HPDE6-E6E7 (cell line): ENCODE data around the gene AUTS2.

ENCODE experiments used
- DNase-seq: peaks from one replicate; pipeline ENCODE4 v3.0.0; 2011; ENCODE audit warnings: missing footprints; ENCODE audit errors: extremely low spot score

Gene AUTS2

DNA sequence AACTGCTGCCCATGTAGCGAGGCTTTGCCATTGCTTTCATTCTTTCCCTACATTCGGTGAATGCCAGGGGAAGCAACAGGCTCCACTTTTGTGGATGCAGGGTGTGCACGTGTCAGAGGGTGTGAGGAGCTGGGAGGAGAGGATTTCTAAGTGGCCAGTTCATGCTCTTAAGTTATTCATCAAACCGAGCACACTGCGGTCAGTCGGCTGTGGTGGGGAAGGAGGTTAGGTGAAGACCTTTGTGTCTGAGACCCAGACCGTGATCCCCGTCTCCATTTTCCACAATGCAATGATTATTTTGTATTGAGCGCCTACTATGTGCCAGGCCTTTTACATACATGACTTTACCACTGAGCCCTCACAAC lies 1095.0 kb downstream of the AUTS2 start:
- no peak for DNase-seq

DNA sequence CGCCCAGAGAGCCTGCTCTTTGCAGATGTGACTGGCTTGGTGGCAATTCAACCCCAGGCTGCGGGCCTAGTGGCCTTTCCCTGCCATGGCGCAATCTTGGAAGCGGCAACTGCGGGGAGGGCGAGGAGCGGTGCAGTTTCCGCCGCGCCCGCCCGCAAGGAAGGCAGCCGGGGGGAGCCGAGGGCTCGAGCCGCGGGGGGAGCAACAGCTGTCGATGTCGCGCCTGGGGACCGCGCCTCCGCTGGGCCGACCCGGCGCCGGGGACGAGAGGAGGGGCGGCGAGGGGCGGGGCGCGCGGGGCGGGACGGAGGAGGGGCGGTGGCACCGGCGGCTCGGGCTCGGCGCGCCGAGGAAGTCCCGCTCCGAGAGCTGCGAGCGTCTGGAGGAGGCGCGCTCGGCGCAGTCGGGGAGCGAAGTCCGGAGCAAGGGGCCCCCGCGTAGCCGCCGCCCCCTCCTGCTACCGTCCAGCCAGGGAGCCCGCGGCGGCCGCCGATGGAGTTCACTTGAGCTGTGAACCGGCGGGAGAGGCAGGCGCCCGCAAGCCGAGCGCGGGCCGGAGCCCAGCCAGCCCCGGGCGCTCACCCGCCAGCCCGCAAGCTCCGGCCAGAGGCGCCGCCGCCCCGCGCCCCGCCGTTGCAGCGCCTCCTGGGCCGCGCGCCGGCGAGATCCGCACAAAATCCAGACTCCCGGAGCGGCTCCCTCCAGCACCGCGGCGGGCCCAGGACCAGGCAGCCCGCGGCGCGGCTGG lies 1095.6 kb downstream of the AUTS2 start:
- DNase-seq, result peak; percentile 38

DNA sequence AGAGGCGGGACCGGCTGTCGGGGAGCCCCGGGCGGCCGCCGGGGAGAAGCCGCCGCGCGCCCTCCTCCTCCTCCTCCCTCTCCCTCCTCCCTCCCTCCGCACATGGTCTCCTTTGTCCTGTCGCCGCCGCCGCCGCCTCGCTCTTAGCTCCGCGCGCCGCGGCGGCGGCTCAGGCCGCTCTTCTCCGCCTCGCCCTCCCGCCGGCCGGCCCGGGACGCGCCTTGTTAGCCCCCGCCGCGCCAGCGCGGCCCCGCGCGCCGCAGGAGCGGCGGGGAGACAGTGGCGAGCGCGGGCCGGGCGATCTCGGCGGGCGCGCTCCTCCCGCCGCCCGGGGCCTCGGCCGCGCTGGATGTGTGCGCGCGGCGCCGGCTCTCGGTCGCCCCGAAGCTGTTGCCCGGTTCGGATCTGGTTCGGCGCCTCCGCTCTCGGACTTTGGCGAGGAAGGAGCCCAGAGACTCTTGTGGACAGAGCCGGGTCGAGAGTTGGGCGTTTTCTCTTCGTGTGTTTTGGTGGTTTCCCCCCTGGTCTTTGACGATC lies 1096.2 kb downstream of the AUTS2 start:
- peak; percentile 25 for DNase-seq

DNA sequence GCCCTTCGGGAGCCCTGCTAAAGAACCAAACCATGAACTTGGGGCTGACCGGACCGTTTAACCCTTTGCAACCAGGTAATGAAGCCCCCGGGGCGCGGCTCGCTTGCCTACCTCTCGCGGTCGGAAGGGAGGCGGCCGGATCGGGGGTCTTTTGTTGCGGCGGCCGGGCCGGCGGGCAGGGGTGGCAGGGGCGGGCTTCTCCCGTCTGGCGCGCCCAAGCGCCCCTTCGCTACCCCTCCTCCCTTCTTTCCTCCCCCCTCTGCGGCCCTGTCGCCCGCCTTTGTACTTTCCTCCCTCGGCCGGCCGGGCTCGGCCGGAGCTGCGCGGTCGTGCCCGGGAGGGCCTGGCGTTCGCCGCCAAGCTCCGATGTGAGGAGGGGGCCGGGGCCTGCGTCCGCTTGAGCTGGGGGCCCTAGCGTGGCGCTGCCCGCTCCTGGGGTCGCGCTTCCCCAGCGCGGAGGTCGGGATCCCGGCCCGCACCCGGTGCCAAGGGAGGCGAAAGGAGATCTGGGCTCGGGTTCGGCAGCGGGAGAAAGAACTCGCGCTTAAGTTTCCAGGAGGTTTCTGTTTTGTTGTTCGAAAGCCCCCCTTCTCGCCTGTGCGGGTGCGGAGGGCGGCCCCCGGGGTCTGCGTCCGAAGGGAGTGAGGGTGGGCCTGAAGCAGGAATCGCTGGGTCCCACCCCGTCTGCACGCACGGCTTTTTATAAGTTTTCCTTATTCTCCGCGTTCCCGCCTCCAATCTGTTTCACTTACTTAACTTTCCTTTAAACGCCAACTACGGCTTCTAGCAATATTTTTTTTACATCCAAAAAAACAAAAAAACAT lies 1096.9 kb downstream of the AUTS2 start:
- DNase-seq, result no peak

DNA sequence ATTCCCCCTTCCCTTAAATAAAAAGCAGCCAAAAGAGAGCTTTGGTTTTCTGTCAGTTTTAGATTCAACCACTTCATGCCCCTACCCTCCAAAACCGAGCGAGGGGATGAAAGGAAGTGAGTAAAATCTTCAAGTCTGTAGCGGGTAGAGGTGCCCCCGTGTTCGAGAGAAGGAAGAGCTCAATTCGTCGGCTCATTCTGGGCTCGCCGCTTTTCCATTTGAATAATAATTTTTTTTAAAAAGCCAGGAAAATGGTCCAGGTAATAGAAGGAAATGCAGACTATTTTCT lies 1097.5 kb downstream of the AUTS2 start:
- no peak for DNase-seq

DNA sequence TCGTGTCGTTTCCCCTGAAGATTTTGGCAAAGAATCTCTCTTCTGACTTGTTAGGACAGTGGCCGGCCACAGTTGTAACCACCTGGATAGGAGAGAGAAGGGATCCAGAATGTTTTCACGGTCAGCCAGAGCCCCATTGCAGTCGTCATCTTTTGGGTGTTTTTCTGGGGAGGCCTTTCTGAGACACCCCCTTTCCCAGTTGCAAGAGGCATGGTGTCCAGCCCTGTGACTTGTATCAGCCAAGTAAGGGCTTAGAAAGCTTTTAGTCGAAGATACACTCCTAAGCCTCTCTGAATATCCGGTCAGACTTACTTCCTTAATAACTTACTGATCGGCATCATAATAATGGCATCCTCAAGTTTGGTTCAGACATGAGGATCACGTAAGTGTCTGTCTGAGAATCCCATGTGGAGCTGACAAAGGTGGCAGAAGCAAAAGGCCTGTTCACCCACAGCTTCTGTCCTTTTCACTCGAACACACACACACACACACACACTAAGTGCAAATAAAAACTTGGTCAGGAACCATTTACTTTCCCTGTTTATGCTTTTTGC lies 1098.0 kb downstream of the AUTS2 start:
- no peak for DNase-seq

DNA sequence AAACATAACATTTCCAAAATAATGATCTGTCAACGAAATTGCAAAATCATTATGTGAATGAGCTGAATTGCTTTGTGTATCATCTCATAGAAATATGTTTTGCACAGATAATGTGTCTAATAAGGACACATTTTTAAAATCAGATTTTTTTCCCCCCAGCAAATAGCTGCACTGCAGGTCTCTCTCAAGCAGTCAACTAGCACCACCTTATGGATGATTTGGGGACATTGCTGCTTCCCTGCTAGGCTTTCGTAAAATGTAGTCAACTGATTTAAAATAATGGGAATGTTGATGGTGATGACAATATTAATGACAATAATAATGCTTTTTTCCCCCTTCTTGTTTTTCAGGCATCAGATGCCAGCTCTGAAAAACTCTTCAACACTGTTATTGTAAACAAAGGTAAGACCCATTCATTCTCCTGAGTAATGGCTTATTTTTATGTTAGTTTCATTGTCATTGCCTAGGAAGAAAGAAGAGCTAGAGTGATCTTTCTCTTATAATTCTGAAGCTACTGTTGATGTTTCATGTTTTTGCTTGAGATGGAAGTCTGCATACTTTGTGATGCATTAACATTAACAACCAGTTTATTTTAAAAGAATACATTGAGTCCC lies 1100.1 kb downstream of the AUTS2 start:
- DNase-seq, result peak; percentile 49

DNA sequence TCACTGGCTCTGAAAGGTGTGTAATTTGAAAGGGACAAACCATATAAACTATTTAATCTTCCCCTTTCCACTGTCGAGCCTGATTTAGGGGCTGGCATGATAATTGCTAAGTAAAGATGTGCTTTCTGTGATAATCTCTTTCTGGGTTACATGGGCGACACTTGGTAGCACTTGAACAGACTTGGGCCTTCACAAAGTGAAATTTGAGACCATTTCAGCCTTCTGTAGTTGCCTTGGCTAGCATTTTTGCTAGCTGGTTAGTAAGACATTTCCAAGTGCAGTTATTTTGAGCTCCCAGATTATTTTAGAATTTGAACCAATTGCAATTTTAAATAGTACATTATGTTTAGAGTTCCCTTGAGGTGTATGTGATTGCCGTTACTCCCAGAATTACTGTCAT lies 1101.0 kb downstream of the AUTS2 start:
- DNase-seq, result no peak

DNA sequence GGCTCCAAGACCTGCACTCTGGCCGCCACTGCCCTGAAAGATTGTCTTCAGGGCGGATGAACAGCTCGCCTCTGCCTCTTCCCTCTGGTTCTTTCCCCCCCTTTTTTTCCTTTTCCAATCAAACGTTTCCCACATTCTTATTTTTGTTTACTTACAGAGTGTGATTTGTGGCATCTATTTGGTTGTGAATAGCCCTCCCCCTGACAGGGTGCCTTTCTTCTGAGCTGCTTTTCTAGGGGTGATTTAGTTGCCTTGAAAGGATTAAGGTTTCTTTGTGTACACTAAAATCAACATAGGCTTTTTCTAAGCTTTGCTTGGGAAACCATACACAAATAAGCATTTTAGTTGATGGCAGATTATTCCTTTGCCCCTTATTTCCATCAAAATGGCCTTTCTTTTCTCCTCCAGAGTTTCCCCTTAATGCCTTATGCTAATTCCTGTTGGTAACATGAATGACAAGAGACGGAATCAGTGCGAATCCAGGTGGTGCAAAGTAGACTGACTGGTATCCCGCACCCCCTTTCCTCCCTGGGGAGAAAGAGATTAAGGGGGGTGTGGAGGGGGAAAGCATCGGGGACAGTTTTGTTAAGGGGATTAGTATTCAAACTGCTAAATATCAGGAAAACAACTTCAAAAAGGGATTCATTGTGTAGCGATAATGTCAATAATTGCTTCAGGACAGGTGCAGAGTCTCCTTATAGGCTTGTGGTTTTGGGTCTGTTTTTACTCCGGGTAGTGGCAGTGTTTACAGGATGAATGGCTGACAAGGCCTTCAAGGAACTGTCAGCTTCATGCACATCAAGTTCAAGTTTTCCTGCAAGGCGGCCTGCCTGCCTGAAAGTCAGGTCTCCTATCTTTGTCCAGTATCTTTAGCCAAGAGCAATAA lies 1102.0 kb downstream of the AUTS2 start:
- DNase-seq, result no peak

DNA sequence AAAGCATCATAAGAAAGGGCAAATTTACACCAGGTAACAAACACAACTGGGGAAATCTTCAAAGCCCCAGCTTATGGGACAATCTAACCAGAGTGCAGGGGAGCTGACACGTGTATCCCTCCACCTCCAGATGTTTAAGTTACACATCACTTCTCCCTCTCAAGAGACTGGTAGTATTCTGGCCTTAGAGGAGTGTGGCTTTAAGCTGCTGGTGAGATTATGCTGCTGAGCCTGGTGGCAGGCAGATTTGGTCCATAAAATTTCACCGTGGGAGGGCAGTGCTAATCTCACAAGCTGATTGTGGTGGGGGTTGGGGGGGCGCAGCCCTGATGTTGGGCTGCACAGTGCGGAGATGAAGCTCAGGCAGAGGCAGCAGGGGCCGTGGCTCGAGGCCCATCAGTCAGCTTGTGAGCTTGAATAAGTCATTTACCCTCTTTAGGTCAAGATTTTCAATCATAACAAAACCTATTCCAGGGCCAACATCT lies 1102.7 kb downstream of the AUTS2 start:
- DNase-seq, result no peak

DNA sequence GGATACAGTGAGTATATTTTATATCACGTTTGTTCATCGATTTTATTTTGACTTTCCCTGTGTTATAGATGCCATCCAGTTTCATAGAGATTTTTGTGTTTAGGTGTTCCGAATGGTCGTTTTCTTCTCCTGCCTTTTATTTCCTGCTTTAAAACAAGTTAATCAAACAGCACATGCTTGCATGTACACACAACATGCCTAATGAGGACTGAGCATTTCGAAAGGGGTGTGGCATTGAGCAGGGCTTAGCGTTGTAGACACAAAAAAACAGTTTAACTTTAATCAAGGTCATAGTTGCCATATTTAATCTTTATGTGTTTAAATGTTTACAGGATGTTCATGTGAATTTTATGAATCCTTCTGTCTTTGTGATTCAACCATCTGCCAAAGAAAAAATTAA lies 1103.2 kb downstream of the AUTS2 start:
- no peak for DNase-seq

DNA sequence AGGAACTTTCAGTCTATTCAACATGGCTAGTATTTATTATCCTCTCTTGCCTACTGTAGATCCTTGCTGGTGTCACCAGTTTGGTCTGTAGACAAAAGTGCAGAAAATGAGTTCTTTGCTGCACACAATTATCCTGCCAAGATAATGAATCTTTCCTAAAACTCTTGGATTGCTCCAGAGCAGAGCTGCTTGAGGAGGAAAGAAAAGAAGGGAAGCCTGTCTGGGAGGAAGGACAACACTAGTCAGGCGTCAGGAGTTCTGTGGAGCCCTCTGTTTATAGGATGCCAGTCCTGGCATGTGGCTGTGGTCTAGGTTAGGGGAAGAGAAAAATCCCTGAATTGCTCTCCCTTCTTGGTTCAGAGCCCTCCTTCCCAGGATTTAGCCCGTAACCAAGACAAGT lies 1103.7 kb downstream of the AUTS2 start:
- DNase-seq, result no peak

DNA sequence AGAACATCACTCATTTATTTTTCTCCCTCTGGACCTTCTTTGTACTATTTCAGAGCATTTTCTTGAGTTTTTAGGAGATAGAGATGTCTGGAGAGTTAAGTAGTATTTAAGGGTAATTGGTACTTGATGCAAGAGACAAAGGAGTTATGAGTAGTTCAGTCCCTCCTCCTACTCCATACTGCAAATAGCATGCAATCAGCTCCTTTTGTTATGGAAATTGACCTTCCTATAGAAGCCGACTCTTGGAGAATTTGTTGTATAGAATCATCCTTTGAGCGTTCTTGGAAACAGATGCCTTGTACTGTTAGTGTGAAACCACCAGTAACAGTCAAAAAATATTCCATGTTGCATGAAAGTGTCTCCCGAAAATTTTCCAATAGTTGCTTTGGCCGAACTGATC lies 1105.5 kb downstream of the AUTS2 start:
- DNase-seq, result no peak

DNA sequence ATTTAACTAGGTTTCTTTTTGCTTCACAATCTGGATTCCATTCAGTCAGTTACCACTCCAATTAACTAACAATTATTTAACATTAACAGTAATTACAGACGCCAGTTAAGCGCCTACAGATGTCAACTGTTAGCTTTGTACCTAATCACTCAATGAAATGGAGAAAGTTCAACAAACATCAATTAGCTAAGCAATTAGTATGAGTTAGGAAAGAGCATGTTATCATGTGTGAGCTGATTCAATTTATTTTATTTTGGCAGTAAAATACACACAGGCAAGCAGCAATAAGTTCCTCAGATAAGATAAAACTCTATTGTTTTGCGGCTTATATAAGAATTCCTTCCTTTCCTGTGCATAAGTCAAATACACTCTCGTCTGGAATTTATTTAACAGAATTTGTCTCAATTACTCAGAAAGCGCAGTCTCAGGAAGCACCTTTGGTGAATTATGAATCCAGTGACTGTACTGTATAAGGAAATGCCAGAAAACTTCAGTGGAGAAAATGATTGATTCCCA lies 1106.6 kb downstream of the AUTS2 start:
- no peak for DNase-seq

DNA sequence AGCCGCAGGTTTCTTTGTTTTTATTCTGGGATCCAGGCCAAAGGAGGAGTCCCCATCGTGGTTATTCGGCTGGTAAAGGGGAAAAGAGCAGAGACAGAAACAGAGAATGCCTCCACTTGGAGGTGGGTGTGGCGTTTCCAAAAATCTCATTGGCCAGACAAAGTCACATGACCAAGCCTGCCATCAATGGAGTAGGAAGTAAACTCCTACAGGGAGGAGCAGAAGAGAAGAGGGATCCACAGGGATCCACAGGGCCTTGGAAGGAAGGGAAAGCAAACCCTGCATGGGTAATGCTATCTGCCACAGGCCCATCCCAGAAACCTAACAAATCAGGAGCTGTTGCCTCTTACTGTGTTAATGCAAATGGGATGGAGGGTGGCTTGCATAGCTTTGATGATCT lies 1107.9 kb downstream of the AUTS2 start:
- no peak for DNase-seq

DNA sequence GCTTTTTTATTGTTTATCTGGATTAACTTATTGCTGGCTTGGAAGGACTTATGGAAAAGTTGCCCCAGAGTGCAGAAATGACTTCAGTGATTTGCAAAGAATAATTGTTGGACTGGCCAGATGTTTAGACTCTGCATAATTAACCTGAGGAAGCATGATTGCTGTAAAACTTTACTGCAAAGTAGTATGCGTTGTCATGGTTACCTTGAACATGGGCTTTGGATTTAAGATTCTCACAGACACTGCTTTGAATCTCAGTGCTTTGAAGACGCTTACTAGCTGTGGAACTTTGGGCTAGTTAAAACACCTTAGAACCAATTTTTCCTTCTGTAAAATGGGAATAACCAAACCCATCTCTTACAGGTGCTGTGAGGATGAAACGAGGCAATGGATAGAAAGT lies 1108.4 kb downstream of the AUTS2 start:
- no peak for DNase-seq

DNA sequence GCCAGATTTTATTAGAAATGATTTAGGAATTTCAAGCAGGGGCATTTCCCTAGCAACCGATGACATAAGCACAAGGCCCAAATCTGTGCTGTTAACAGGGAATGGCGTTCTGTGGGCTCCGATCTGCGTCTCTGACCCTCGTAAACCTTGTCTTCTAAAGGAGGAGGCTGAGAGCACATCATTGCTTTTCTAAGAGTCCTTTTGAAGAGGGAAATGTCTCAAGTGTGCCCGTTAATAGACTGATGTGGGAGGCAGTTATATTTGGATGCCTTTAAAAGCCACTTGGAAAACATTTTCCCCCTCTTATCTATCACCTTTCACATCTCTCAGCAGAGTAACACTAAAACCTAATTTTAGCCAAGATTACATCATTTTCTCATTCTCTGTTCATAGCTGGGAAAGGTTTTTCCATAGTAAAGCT lies 1109.6 kb downstream of the AUTS2 start:
- no peak for DNase-seq

DNA sequence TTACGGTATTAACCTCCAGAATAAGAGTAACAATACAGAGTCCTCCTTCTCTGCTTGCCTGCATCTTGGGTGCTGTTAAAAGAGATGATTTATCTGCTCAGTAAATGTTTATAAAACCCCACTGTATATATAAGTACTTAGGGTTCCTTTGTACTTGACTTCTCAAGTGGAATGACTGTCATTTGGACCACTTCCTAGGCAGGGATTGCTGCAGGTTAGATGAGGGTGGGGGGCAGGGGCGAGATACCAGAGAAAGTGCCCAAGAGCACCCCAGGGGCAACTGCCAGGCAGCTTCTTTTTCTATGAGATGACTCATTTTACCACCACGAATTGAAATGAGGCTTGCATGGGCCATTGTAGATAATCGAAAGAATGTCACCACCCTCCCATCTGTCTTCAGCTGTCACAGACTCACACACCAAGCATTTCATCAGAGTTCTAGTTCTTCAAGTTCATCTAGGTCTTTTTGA lies 1111.8 kb downstream of the AUTS2 start:
- DNase-seq, result peak; percentile 83

DNA sequence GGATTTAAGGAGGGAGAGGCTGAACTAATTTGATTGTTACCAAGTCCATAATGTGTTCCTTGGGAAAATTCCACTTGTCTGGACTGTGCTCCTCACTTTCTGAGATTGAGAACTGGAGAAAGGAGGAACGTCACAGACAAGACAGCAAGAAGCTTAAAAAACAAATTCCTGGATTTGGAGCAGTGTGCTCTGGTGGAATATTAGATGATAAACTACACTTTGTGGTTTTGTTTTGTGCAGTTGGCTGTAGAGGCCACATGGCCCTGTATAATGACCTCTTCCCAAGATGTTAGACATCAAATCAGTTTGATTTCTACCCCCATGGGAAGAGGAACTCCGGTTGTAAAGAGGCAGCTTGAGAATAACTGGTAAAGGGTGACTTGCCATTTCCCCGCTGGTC lies 1112.4 kb downstream of the AUTS2 start:
- no peak for DNase-seq

DNA sequence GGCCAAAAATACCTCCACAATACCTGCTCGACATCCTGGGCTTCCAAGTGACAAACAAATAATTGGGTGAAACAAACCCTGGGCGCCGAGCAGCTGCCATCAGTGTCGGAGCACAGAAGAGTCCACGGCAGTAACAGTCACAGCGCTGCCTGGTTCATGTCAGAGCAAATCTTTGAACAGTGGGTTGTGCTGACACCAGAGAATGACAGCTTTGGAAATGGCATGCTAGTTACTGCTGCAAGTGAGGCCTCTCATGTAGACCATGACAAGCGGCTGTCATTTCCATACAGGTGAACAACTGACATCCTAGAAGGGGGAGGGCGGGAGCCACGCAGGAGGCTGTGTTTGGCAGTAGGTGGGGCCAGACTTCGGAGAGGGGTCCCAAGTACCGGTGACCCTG lies 1113.2 kb downstream of the AUTS2 start:
- DNase-seq, result no peak

DNA sequence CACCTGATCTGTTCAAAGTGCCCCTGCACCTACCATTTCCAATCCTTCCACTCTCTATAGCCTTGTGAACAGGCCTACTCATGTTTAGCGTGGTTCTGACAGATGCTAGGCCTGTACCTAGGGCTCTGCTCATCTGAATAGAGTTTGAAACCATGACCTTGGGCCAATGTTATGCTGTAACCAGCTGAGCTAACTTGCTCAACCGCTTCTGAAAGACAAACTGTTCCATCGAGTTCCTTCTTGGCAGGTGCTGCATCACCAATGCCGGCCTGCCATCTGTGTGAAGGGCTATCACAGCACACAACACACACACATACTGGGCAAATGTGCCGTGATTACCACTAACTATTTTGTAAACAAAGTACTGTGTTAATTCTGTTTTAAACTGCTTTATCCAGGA lies 1114.7 kb downstream of the AUTS2 start:
- no peak for DNase-seq
